HepG2 (cell line): ENCODE measurements around the gene APOA1. TPM values are rescaled to one million over a fixed set of nuclear protein-coding genes. Genes with fewer than 3 reads are reported as not detected.

ENCODE experiments used
- CAMTA2 ChIP-seq: sonication (generic); formaldehyde crosslinking; IDR thresholded peaks from 2 replicates; pipeline ENCODE4 v1.4.0; 2020; ENCODE audit warnings: mild to moderate bottlenecking, missing genetic modification reagents, borderline replicate concordance
- DNMT3B ChIP-seq: conservative IDR thresholded peaks from 2 replicates; pipeline ENCODE4 v1.6.1; 2016; ENCODE audit warnings: missing biosample characterization, control low read depth
- MTA1 ChIP-seq: sonication (generic); formaldehyde crosslinking; IDR thresholded peaks from 2 replicates; pipeline ENCODE4 v1.4.0; 2020; ENCODE audit warnings: missing genetic modification reagents, mild to moderate bottlenecking, borderline replicate concordance
- PATZ1 ChIP-seq: sonication (generic); formaldehyde crosslinking; IDR thresholded peaks from 2 replicates; pipeline ENCODE4 v1.4.0; 2020; ENCODE audit warnings: missing genetic modification reagents
- TBP ChIP-seq: sonication (generic); formaldehyde crosslinking; IDR thresholded peaks from 2 replicates; pipeline ENCODE4 v1.5.0; 2020; ENCODE audit warnings: missing genetic modification reagents
- ZNF207 ChIP-seq: fragments of 450-650 bp; IDR thresholded peaks from 2 replicates; pipeline ENCODE4 v1.6.1; 2016; ENCODE audit warnings: antibody characterized with exemption, borderline replicate concordance
- ZNF605 ChIP-seq: sonication (generic); formaldehyde crosslinking; IDR thresholded peaks from 2 replicates; pipeline ENCODE4 v1.8.0; 2022; ENCODE audit warnings: mild to moderate bottlenecking, missing genetic modification reagents
- polyA plus RNA-seq, 8 experiments: library from polyadenylated mRNA; depleted of rRNA in 3 of 8; stranded (reverse) in 7 of 8; unstranded in 1 of 8; fragments of >200 nt; fragmentation: Illumina TruSeq in 4 of 8; extraction: Trizol in 4 of 8; gene quantifications; 2 replicates each; pipeline versions ENCODE4 v1.2.1 to v1.2.3, GENCODE V29; 2011 to 2016; ENCODE audit warnings: low read depth in 4 of 8, missing spikeins in 1 of 8, mixed read lengths in 1 of 8; ENCODE audit not compliant: insufficient read depth in 1 of 8
- total RNA-seq, 5 experiments: library from RNA; depleted of rRNA; stranded (reverse); fragments of >200 nt; fragmentation: Illumina TruSeq; extraction: Trizol; gene quantifications; 2 replicates each; pipeline ENCODE4 v1.2.3, GENCODE V29; 2016; ENCODE audit warnings: low read depth in 1 of 5
- TF ChIP-seq, protein P1 (sequence below): sonication (generic); formaldehyde crosslinking; IDR thresholded peaks from 2 replicates; pipeline ENCODE4 v1.5.0; 2020; ENCODE audit warnings: mild to moderate bottlenecking, missing genetic modification reagents, borderline replicate concordance
- TF ChIP-seq, protein P2 (sequence below): sonication (generic); formaldehyde crosslinking; IDR thresholded peaks from one replicate; pipeline ENCODE4 v1.5.1; 2020; ENCODE audit warnings: mild to moderate bottlenecking, missing genetic modification reagents; ENCODE audit errors: not compliant biosample characterization

APOA1 gene
- total and polyA plus RNA-seq, 2 of the 13 experiments (the other 11 are each of a cell fraction or from before 2014, with no cell fraction given) = 1,973 to 5,485 TPM

- TF ChIP-seq ZNF605 (peak; percentile 88), CAMTA2 (CRISPR knock-in tag) (no peak), ZNF207 (no peak), MTA1 (peak; percentile 91), TBP (CRISPR knock-in tag) (no peak), PATZ1 (CRISPR knock-in tag) (peak; percentile 99), DNMT3B (peak; percentile 87; the same call in 1 of the 2 replicates)
- TF ChIP-seq, protein P1, sequence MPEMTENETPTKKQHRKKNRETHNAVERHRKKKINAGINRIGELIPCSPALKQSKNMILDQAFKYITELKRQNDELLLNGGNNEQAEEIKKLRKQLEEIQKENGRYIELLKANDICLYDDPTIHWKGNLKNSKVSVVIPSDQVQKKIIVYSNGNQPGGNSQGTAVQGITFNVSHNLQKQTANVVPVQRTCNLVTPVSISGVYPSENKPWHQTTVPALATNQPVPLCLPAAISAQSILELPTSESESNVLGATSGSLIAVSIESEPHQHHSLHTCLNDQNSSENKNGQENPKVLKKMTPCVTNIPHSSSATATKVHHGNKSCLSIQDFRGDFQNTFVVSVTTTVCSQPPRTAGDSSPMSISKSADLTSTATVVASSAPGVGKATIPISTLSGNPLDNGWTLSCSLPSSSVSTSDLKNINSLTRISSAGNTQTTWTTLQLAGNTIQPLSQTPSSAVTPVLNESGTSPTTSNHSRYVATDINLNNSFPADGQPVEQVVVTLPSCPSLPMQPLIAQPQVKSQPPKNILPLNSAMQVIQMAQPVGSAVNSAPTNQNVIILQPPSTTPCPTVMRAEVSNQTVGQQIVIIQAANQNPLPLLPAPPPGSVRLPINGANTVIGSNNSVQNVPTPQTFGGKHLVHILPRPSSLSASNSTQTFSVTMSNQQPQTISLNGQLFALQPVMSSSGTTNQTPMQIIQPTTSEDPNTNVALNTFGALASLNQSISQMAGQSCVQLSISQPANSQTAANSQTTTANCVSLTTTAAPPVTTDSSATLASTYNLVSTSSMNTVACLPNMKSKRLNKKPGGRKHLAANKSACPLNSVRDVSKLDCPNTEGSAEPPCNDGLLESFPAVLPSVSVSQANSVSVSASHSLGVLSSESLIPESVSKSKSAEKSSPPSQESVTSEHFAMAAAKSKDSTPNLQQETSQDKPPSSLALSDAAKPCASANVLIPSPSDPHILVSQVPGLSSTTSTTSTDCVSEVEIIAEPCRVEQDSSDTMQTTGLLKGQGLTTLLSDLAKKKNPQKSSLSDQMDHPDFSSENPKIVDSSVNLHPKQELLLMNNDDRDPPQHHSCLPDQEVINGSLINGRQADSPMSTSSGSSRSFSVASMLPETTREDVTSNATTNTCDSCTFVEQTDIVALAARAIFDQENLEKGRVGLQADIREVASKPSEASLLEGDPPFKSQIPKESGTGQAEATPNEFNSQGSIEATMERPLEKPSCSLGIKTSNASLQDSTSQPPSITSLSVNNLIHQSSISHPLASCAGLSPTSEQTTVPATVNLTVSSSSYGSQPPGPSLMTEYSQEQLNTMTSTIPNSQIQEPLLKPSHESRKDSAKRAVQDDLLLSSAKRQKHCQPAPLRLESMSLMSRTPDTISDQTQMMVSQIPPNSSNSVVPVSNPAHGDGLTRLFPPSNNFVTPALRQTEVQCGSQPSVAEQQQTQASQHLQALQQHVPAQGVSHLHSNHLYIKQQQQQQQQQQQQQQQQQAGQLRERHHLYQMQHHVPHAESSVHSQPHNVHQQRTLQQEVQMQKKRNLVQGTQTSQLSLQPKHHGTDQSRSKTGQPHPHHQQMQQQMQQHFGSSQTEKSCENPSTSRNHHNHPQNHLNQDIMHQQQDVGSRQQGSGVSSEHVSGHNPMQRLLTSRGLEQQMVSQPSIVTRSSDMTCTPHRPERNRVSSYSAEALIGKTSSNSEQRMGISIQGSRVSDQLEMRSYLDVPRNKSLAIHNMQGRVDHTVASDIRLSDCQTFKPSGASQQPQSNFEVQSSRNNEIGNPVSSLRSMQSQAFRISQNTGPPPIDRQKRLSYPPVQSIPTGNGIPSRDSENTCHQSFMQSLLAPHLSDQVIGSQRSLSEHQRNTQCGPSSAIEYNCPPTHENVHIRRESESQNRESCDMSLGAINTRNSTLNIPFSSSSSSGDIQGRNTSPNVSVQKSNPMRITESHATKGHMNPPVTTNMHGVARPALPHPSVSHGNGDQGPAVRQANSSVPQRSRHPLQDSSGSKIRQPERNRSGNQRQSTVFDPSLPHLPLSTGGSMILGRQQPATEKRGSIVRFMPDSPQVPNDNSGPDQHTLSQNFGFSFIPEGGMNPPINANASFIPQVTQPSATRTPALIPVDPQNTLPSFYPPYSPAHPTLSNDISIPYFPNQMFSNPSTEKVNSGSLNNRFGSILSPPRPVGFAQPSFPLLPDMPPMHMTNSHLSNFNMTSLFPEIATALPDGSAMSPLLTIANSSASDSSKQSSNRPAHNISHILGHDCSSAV (CRISPR knock-in tag) = no peak
- TF ChIP-seq, protein P2, sequence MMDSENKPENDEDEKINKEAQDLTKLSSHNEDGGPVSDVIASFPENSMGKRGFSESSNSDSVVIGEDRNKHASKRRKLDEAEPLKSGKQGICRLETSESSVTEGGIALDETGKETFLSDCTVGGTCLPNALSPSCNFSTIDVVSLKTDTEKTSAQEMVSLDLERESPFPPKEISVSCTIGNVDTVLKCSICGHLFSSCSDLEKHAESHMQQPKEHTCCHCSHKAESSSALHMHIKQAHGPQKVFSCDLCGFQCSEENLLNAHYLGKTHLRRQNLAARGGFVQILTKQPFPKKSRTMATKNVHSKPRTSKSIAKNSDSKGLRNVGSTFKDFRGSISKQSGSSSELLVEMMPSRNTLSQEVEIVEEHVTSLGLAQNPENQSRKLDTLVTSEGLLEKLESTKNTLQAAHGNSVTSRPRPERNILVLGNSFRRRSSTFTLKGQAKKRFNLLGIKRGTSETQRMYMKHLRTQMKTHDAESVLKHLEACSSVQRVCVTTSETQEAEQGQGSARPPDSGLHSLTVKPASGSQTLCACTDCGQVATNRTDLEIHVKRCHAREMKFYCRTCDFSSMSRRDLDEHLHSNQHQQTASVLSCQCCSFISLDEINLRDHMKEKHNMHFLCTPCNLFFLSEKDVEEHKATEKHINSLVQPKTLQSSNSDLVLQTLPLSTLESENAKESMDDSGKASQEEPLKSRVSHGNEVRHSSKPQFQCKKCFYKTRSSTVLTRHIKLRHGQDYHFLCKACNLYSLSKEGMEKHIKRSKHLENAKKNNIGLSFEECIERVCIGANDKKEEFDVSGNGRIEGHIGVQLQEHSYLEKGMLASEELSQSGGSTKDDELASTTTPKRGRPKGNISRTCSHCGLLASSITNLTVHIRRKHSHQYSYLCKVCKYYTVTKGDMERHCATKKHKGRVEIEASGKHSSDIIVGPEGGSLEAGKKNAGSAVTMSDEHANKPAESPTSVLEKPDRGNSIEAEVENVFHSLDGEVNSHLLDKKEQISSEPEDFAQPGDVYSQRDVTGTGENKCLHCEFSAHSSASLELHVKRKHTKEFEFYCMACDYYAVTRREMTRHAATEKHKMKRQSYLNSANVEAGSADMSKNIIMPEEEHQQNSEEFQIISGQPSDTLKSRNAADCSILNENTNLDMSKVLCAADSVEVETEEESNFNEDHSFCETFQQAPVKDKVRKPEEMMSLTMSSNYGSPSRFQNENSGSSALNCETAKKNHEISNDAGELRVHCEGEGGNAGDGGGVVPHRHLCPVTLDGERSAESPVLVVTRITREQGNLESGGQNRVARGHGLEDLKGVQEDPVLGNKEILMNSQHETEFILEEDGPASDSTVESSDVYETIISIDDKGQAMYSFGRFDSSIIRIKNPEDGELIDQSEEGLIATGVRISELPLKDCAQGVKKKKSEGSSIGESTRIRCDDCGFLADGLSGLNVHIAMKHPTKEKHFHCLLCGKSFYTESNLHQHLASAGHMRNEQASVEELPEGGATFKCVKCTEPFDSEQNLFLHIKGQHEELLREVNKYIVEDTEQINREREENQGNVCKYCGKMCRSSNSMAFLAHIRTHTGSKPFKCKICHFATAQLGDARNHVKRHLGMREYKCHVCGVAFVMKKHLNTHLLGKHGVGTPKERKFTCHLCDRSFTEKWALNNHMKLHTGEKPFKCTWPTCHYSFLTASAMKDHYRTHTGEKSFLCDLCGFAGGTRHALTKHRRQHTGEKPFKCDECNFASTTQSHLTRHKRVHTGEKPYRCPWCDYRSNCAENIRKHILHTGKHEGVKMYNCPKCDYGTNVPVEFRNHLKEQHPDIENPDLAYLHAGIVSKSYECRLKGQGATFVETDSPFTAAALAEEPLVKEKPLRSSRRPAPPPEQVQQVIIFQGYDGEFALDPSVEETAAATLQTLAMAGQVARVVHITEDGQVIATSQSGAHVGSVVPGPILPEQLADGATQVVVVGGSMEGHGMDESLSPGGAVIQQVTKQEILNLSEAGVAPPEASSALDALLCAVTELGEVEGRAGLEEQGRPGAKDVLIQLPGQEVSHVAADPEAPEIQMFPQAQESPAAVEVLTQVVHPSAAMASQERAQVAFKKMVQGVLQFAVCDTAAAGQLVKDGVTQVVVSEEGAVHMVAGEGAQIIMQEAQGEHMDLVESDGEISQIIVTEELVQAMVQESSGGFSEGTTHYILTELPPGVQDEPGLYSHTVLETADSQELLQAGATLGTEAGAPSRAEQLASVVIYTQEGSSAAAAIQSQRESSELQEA (CRISPR knock-in tag) = no peak
Measured at GRCh38 chr11:116832350-116833290, 4.8 kb downstream of the APOA1 start (continued).
